H1 (cell line): Measurements from ENCODE around the gene PURB. TPM values are rescaled to one million over a fixed set of nuclear protein-coding genes. Genes with fewer than 3 reads are reported as not detected.

ENCODE experiments used
- ASH2L ChIP-seq: fragments of 200-600, 300-600 bp; sonication (generic); IDR thresholded peaks from one replicate; pipeline ENCODE4 v1.7.1; 2017; ENCODE audit warnings: low read length
- BACH1 ChIP-seq: IDR thresholded peaks from 2 replicates; pipeline ENCODE4 v1.6.1; 2012; ENCODE audit warnings: low read length, improper control_type of control experiment
- CHD1 ChIP-seq: IDR thresholded peaks from 2 replicates; pipeline ENCODE4 v1.6.1; 2012; ENCODE audit warnings: low read depth, low read length, improper control_type of control experiment
- CTBP2 ChIP-seq: IDR thresholded peaks from 2 replicates; pipeline ENCODE4 v1.7.0; 2011; ENCODE audit warnings: borderline replicate concordance, mild to moderate bottlenecking, moderate library complexity, mixed read lengths, low read length; ENCODE audit not compliant: insufficient read depth, insufficient read length
- CTCF ChIP-seq, 3 experiments: IDR thresholded peaks; 1 replicate in 2 of 3; 2 replicates in 1 of 3; pipeline versions ENCODE4 v1.5.1 to v1.6.1; 2011; ENCODE audit warnings: low read length in 3 of 3, mild to moderate bottlenecking in 3 of 3, inconsistent platforms in 2 of 3, low read depth in 1 of 3, moderate library complexity in 1 of 3; ENCODE audit not compliant: insufficient read depth in 1 of 3; ENCODE audit errors: control extremely low read depth in 1 of 3
- GTF2F1 ChIP-seq: IDR thresholded peaks from 2 replicates; pipeline ENCODE4 v1.6.1; 2012; ENCODE audit warnings: low read depth, low read length, improper control_type of control experiment, borderline replicate concordance
- HDAC6 ChIP-seq: IDR thresholded peaks from one replicate; pipeline ENCODE4 v1.7.1; 2012; ENCODE audit warnings: low read depth, mild to moderate bottlenecking, inconsistent platforms, low read length, moderate library complexity
- KDM1A ChIP-seq: fragments of 200-600, 300-600 bp; sonication (generic); IDR thresholded peaks from 2 replicates; pipeline ENCODE4 v1.7.1; 2016; ENCODE audit warnings: mild to moderate bottlenecking, low read length, borderline replicate concordance
- KDM4A ChIP-seq: IDR thresholded peaks from one replicate; pipeline ENCODE4 v1.7.1; 2012; ENCODE audit warnings: low read depth, mild to moderate bottlenecking, moderate library complexity, low read length, inconsistent platforms; ENCODE audit not compliant: severe bottlenecking
- PHF8 ChIP-seq: fragments of 200-600 bp; sonication (generic); conservative IDR thresholded peaks from 2 replicates; pipeline ENCODE4 v1.7.1; 2012; ENCODE audit warnings: low read depth, mild to moderate bottlenecking, inconsistent platforms, low read length, moderate library complexity
- RBBP5 ChIP-seq: IDR thresholded peaks from 2 replicates; pipeline ENCODE4 v1.7.1; 2012; ENCODE audit warnings: low read depth, mild to moderate bottlenecking, inconsistent platforms, low read length, moderate library complexity, borderline replicate concordance
- SIRT6 ChIP-seq: IDR thresholded peaks from one replicate; pipeline ENCODE4 v1.7.1; 2012; ENCODE audit warnings: low read length, inconsistent platforms
- TAF7 ChIP-seq: optimal IDR thresholded peaks from 2 replicates; pipeline ENCODE3; 2011; ENCODE audit warnings: low read depth, mild to moderate bottlenecking, inconsistent platforms, low read length, moderate library complexity, borderline replicate concordance
- TBP ChIP-seq: IDR thresholded peaks from 2 replicates; pipeline ENCODE4 v1.6.1; 2011; ENCODE audit warnings: low read depth, low read length, improper control_type of control experiment
- TEAD4 ChIP-seq: IDR thresholded peaks from 2 replicates; pipeline ENCODE4 v1.6.1; 2012; ENCODE audit warnings: low read depth, low read length, inconsistent platforms, mixed read lengths
- USF2 ChIP-seq: IDR thresholded peaks from 2 replicates; pipeline ENCODE4 v1.6.1; 2011; ENCODE audit warnings: low read length, improper control_type of control experiment
- ZNF274 ChIP-seq: IDR thresholded peaks from 2 replicates; pipeline ENCODE4 v1.7.0; 2012; ENCODE audit warnings: low read length, borderline replicate concordance; ENCODE audit errors: extremely low read depth
- polyA plus RNA-seq, 7 experiments: library from polyadenylated mRNA; depleted of rRNA in 3 of 7; stranded (reverse) in 5 of 7; unstranded in 2 of 7; fragments of >200 nt in 5 of 7; fragments of 200-250 nt in 2 of 7; gene quantifications; 1 replicate in 5 of 7; 2 replicates in 1 of 7; 4 replicates in 1 of 7; pipeline versions ENCODE4 v1.2.1 to v1.2.3, GENCODE V29; 2011 to 2013; ENCODE audit warnings: missing spikeins in 2 of 7, mixed read lengths in 2 of 7
- total RNA-seq: library from RNA; stranded (reverse); fragmentation: NEBNext Ultra II Directional; extraction: Animal tissue kit (Norgen Biotek cat#: 25700); gene quantifications from 2 replicates; pipeline ENCODE4 v1.2.1, GENCODE V29; 2021
- TF ChIP-seq, protein P1 (sequence below): IDR thresholded peaks from 2 replicates; pipeline ENCODE4 v1.6.1; 2012; ENCODE audit warnings: inconsistent platforms

PURB gene
- total and polyA plus RNA-seq, 2 of the 8 experiments (the other 6 are each of a cell fraction or from before 2014, with no cell fraction given), result 3.3 to 22.7 TPM

GRCh38 chr7:44921607-44922350 is 36.4 kb upstream of the PURB start (continued):
- TF ChIP-seq CTBP2 (no peak), USF2 (no peak), CTCF (IDR thresholded peaks at IDR 0.05; ENCODE audit: control extremely low read depth in 1 of 3, insufficient read depth in 1 of 3, low read depth in 1 of 3, low read length in 3 of 3) (peak; percentile 82 to 91 (median 89)), GTF2F1 (no peak), ZNF274 (no peak), TBP (no peak), KDM1A (no peak), RBBP5 (no peak), PHF8 (no peak), TAF7 (no peak), KDM4A (no peak), BACH1 (no peak), TEAD4 (0 out of 2 replicates have a peak, but pooled peaks have one; percentile 36), ASH2L (no peak), CHD1 (no peak), HDAC6 (no peak), SIRT6 (no peak)
- TF ChIP-seq, protein P1, sequence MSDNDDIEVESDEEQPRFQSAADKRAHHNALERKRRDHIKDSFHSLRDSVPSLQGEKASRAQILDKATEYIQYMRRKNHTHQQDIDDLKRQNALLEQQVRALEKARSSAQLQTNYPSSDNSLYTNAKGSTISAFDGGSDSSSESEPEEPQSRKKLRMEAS, result peak; percentile 83
